GM12878 (cell line): ENCODE data around the gene UBE2L5. TPM values are rescaled to one million over a fixed set of nuclear protein-coding genes. Genes with fewer than 3 reads are reported as not detected.

ENCODE experiments used
- ATAC-seq: fragments of 200-7000 bp; cut with Tn5 transposase; 3 replicates; pipeline ENCODE4 v1.9.1; 2020; ENCODE audit warnings: mild to moderate bottlenecking, moderate library complexity
- Bru-seq: library from RNA; stranded (reverse); fragments of 400-500 nt; gene quantifications from one replicate; lab custom pipeline; 2021; lab: Mats Ljungman, UMichigan
- BruChase-seq, 2 experiments: library from RNA; stranded (reverse); fragments of 400-500 nt; gene quantifications; one replicate each; lab custom pipeline; 2021; lab: Mats Ljungman, UMichigan
- BruUV-seq: library from RNA; stranded (reverse); fragments of 400-500 nt; replicated peaks from 2 replicates; lab custom pipeline; 2021; lab: Mats Ljungman, UMichigan
- CTCF ChIA-PET: fragments of 300-600 bp; sonication (Branson Sonifier 250); formaldehyde crosslinking; extraction: SDS; loops from one replicate; lab custom pipeline; 2021; ENCODE audit warnings: inconsistent platforms; lab: Yijun Ruan, JAX
- POLR2A ChIA-PET: fragments of 350-600 bp; formaldehyde crosslinking; extraction: SDS; loops from one replicate; lab custom pipeline; 2021; ENCODE audit warnings: inconsistent platforms; lab: Charles Lee
- RAD21 ChIA-PET: fragments of 300-600 bp; sonication (Branson Sonifier 250); formaldehyde crosslinking; loops from one replicate; lab custom pipeline; 2023; ENCODE audit warnings: antibody characterized with exemption; ENCODE audit not compliant: unreplicated experiment; lab: Charles Lee
- SMC1A ChIA-PET: fragments of 300-600 bp; sonication (Branson Sonifier 250); formaldehyde crosslinking; loops from one replicate; lab custom pipeline; 2023; ENCODE audit not compliant: unreplicated experiment, uncharacterized antibody; lab: Charles Lee
- DNase-seq: peaks from one replicate; pipeline ENCODE4 v3.0.0-alpha.2; 2011; ENCODE audit warnings: low read depth, low spot score
- FAIRE-seq: peaks from 3 replicates; lab custom pipeline; 2011; peaks lifted over from hg19 to GRCh38; lab: Jason Lieb, UNC
- H2AFZ ChIP-seq: 2 replicates; pipeline ENCODE4 v1.6.0; 2011; ENCODE audit warnings: low read depth, low read length, control low read depth; ENCODE audit not compliant: control insufficient read depth
- H3K27ac ChIP-seq: 2 replicates; pipeline ENCODE4 v1.5.1; 2011; ENCODE audit warnings: control low read depth; ENCODE audit not compliant: control insufficient read depth, insufficient read depth
- H3K27me3 ChIP-seq, 2 experiments: replicated peaks in 1 of 2; 2 replicates each; pipeline versions ENCODE4 v1.6.0 to v1.6.1; 2011; ENCODE audit warnings: low read length in 1 of 2; ENCODE audit not compliant: control insufficient read depth in 2 of 2, insufficient read depth in 2 of 2
- H3K36me3 ChIP-seq, 2 experiments: 2 replicates each; pipeline ENCODE4 v1.5.1; 2011; ENCODE audit warnings: low read length in 1 of 2; ENCODE audit not compliant: control insufficient read depth in 2 of 2, insufficient read depth in 2 of 2
- H3K4me1 ChIP-seq: 2 replicates; pipeline ENCODE4 v1.6.1; 2011; ENCODE audit warnings: mild to moderate bottlenecking, low read length, moderate library complexity, mixed read lengths; ENCODE audit not compliant: control insufficient read depth, insufficient read depth
- H3K4me2 ChIP-seq: 2 replicates; pipeline ENCODE4 v1.6.0; 2011; ENCODE audit warnings: control low read depth; ENCODE audit not compliant: control insufficient read depth, insufficient read depth
- H3K4me3 ChIP-seq: fragments of 200-600 bp; sonication (generic); 2 replicates; pipeline ENCODE4 v1.5.1; 2016
- H3K79me2 ChIP-seq: 2 replicates; pipeline ENCODE4 v1.6.0; 2011; ENCODE audit warnings: low read length; ENCODE audit not compliant: control insufficient read depth, insufficient read depth
- H3K9ac ChIP-seq: 2 replicates; pipeline ENCODE4 v1.8.0; 2011; ENCODE audit warnings: low read length, control low read depth, mixed read lengths; ENCODE audit not compliant: control insufficient read depth, insufficient read depth
- H3K9me3 ChIP-seq: replicated peaks from 3 replicates; pipeline ENCODE4 v1.5.1; 2011; ENCODE audit warnings: mild to moderate bottlenecking, low read length; ENCODE audit not compliant: control insufficient read depth, insufficient read depth
- H4K20me1 ChIP-seq: 2 replicates; pipeline ENCODE4 v1.6.0; 2011; ENCODE audit not compliant: control insufficient read depth, insufficient read depth
- EP300 ChIP-seq, 2 experiments: fragments of 150-350 bp in 1 of 2; IDR thresholded peaks; 2 replicates each; pipeline ENCODE4 v1.6.1; 2011 to 2012; ENCODE audit warnings: low read depth in 2 of 2, low read length in 2 of 2, borderline replicate concordance in 1 of 2, improper control_type of control experiment in 1 of 2, inconsistent platforms in 1 of 2; ENCODE audit not compliant: control insufficient read depth in 1 of 2
- IKZF1 ChIP-seq: fragments of 450-650 bp; conservative IDR thresholded peaks from 2 replicates; pipeline ENCODE4 v1.6.1; 2017; ENCODE audit warnings: antibody characterized with exemption, mild to moderate bottlenecking
- NBN ChIP-seq: fragments of 450-650 bp; IDR thresholded peaks from 2 replicates; pipeline ENCODE4 v1.6.1; 2016
- NR2C1 ChIP-seq: fragments of 450-650 bp; IDR thresholded peaks from 2 replicates; pipeline ENCODE4 v1.6.1; 2017; ENCODE audit warnings: antibody characterized with exemption, mild to moderate bottlenecking, moderate library complexity
- NR2F1 ChIP-seq: fragments of 450-650 bp; conservative IDR thresholded peaks from 2 replicates; pipeline ENCODE4 v1.6.1; 2017; ENCODE audit warnings: mild to moderate bottlenecking
- POLR2A ChIP-seq: IDR thresholded peaks from 2 replicates; pipeline ENCODE4 v1.6.1; 2011; ENCODE audit warnings: low read depth, mild to moderate bottlenecking, low read length
- RAD51 ChIP-seq: fragments of 450-650 bp; IDR thresholded peaks from 2 replicates; pipeline ENCODE4 v1.6.1; 2016; ENCODE audit warnings: moderate library complexity, mild to moderate bottlenecking, inconsistent platforms
- RBBP5 ChIP-seq: fragments of 200-600 bp; sonication (generic); conservative IDR thresholded peaks from 2 replicates; pipeline ENCODE4 v1.6.1; 2016
- WGBS: methylation state at CpG from one replicate; pipeline ENCODE4 v1.1.6; 2016; ENCODE audit warnings: low lambda C conversion rate; ENCODE audit not compliant: insufficient replicate concordance, insufficient coverage; ENCODE audit errors: missing lambda C conversion rate; 5-methylcytosine and 5-hydroxymethylcytosine counted together
- in situ Hi-C: fragments of 300-500 bp; cut with MboI; formaldehyde crosslinking; loops from 9 replicates; pipeline ENCODE4 v1.14.3; 2018; ENCODE audit warnings: mixed read lengths
- intact Hi-C: fragments of 100-400 bp; cut with micrococcal nuclease; formaldehyde crosslinking; loops from one replicate; pipeline ENCODE4 v1.14.2; 2022; ENCODE audit not compliant: unreplicated experiment
- long read RNA-seq, 2 experiments: library from polyadenylated mRNA; unstranded; transcript quantifications; one replicate each; pipeline ENCODE4 v2.0.0, GENCODE V29; 2019 to 2020
- polyA minus RNA-seq, 3 experiments: library from RNA; depleted of rRNA, polyadenylated mRNA; stranded (reverse); fragments of >200 nt; gene quantifications; 2 replicates each; pipeline ENCODE4 v1.2.3, GENCODE V29; 2011
- polyA plus RNA-seq, 11 experiments: library from polyadenylated mRNA; depleted of rRNA in 4 of 11; unstranded in 6 of 11; stranded (reverse) in 5 of 11; fragments of >200 nt; fragmentation: Nextera tagmentation in 4 of 11; fragmentation: Illumina TruSeq in 1 of 11; extraction: Ambion mirVana in 4 of 11; extraction: Trizol in 1 of 11; gene quantifications; 1 replicate in 1 of 11; 2 replicates in 10 of 11; pipeline versions ENCODE4 v1.2.1 to v1.2.3, GENCODE V29; 2011 to 2016; ENCODE audit warnings: inconsistent platforms in 2 of 11, missing spikeins in 2 of 11, low read depth in 1 of 11
- total RNA-seq, 4 experiments: library from RNA; depleted of rRNA in 3 of 4; stranded (reverse); fragments of >200 nt in 3 of 4; fragmentation: Illumina TruSeq in 1 of 4; extraction: Trizol in 1 of 4; gene quantifications; 2 replicates each; pipeline versions ENCODE4 v1.2.1 to v1.2.3, GENCODE V29; 2013 to 2021
- TF ChIP-seq, protein P1 (sequence below): fragments of 450-650 bp; IDR thresholded peaks from 2 replicates; pipeline ENCODE4 v1.6.1; 2016; ENCODE audit warnings: mild to moderate bottlenecking, moderate library complexity, borderline replicate concordance
- TF ChIP-seq, protein P2 (sequence below): fragments of 450-650 bp; IDR thresholded peaks from 2 replicates; pipeline ENCODE4 v1.6.1; 2017; ENCODE audit warnings: mild to moderate bottlenecking, moderate library complexity

UBE2L5 gene
- 0.78 TPM in 1 of 2 replicates, not detected in the other for total RNA-seq (2013; cell fraction: nucleolus; rRNA removed)
- total RNA-seq (2014; rRNA removed) (0.06 and 0.11 TPM in 2 replicates), total RNA-seq (2014; rRNA removed; fragmentation: Illumina TruSeq; extraction: Trizol) (not detected in 2 replicates), total RNA-seq (2021) (not detected in 2 replicates), polyA plus RNA-seq (2011; rRNA removed) (0.22 and 0.32 TPM in 2 replicates), polyA plus RNA-seq (2014; fragmentation: Illumina TruSeq; extraction: Trizol) (0.29 TPM in 1 of 2 replicates, not detected in the other), polyA plus RNA-seq (2014; fragmentation: Nextera tagmentation; extraction: Ambion mirVana) (under 1 TPM; 0.03 to 0.11 TPM), polyA plus RNA-seq (2014; rRNA removed) (1.1 TPM in 1 of 2 replicates, not detected in the other), polyA plus RNA-seq (2016; fragmentation: Nextera tagmentation; extraction: Ambion mirVana) (under 1 TPM; 0.17 to 0.21 TPM), polyA minus RNA-seq (2011; rRNA and poly(A)+ RNA removed) (not detected in 2 replicates), Bru-seq, nascent RNA (percentile 43 among the genes with signal in this experiment), BruChase-seq, experiment 1, labeled RNA remaining after a 6-hour chase (percentile 26 among the genes with signal in this experiment), BruChase-seq, experiment 2, labeled RNA remaining after a 2-hour chase (percentile 32 among the genes with signal in this experiment)
- 1.0 TPM for polyA plus RNA-seq (2011; ENCODE audit: low read depth)
- polyA plus RNA-seq (2011; cell fraction: cytosol; rRNA removed) = not detected in 2 replicates
- 0.13 TPM in 1 of 2 replicates, not detected in the other for polyA plus RNA-seq (2011; cell fraction: nucleus; rRNA removed)
- 0.13 and 0.34 TPM in 2 replicates for polyA plus RNA-seq (2012)
- polyA minus RNA-seq (2011; cell fraction: cytosol; rRNA and poly(A)+ RNA removed) = not detected in 2 replicates
- not detected in 2 replicates for polyA minus RNA-seq (2011; cell fraction: nucleus; rRNA and poly(A)+ RNA removed)
- long read RNA-seq, experiment 1 = 0 reads
- long read RNA-seq, experiment 2, partial matches to known transcripts = 0 of 1 reads
- long read RNA-seq, experiment 2, other reads (novel, unspliced or antisense) = 0 of 1 reads

DNA sequence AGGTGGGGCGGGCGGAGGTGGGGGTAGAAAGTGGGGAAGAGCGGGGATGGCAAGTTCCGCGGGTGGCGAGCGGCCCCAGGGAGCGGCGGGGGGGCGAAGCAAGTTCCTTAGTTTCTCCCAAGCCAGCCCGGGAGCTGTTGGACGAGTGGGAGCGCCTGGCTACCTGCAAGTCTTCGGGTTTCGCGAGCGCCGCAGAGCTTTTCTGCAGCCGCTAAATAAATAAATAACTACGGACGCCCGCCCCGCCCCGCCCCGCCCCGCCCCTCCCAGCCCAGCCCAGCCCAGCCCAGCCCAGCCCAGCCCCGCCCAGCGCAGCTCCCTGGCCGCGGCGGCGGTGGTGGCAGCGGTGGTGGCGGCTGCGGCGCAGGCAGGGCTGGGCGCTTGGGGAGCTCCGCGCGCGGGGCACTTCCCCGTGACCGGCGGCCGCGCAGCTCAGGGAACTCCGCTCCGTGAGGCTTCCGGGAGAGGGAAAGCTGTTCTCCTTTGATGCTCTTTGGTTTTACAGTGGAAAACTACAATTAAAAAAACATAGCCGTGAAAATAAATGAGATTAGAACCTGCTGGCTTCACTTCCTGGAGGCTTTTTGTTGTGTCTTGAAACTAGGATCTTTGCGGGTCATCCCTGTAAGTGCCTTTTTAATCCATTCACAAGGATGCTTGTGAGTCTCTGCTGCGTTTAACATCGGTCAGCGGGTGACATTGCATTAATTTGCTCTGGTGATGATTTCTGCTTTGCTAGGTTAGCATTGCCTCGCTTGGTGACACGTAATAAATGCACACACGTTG lies at the start of gene UBE2L5:
TSS of gene UBE2L5 (plus strand) at position 440 of the 786 bp plus-strand sequence. CDS start 5,498 bp downstream, outside the sequence.
- no peaks in the 10 kb centered on the region for H3K9me3 ChIP-seq
- ChIA-PET SMC1A (interaction anchor here (0.8 to 1.1 kb wide), 6 partner anchors 9 to 48 kb away, joined by 3 to 5 read pairs (median 4); no protein-coding TSS in a partner anchor), CTCF (interaction anchor here (0.9 kb wide), 1 partner anchor 15 kb away, joined by 3 read pairs; no protein-coding TSS in a partner anchor), RAD21 (interaction anchor here (0.8 to 2.2 kb wide), 12 partner anchors 9 to 290 kb away, joined by 3 to 31 read pairs (median 6); no protein-coding TSS in a partner anchor), POLR2A (interaction anchor here (0.6 to 1.7 kb wide), 12 partner anchors 8 to 51 kb away, joined by 3 to 12 read pairs (median 4); partner anchors contain the start of gene HMGB1)
- no peak for FAIRE-seq
- no peaks in the 10 kb centered on the region for H3K27me3 ChIP-seq
- peak within 1 kb of the TSS; percentile 71 for H2AFZ ChIP-seq
- H3K4me2 ChIP-seq = peak within 1 kb of the TSS; percentile 95
- peak within 1 kb of the TSS; percentile 58 for H3K9ac ChIP-seq
- ATAC-seq = peak; percentile 95
- H3K27ac ChIP-seq = peak within 1 kb of the TSS; percentile 50
- peaks cover 2% of the 10 kb centered on the region; the same call in 1 of the 2 replicates for H3K4me1 ChIP-seq
- no peak for DNase-seq
- WGBS = 1% methylated on average over 22 of the region's 57 CpGs
- in situ Hi-C loops = no loop called here
- no peaks in the 10 kb centered on the region for H4K20me1 ChIP-seq
- H3K36me3 ChIP-seq = no peaks in the 10 kb centered on the region
- intact Hi-C loops = loop anchor here (2.0 kb wide), 1 partner anchor 19 kb away; no protein-coding TSS in a partner anchor
- TSS peak; percentile 92 for BruUV-seq
- no peaks in the 10 kb centered on the region for H3K79me2 ChIP-seq
- peak within 1 kb of the TSS; percentile 82 for H3K4me3 ChIP-seq
- TF ChIP-seq, protein P1, sequence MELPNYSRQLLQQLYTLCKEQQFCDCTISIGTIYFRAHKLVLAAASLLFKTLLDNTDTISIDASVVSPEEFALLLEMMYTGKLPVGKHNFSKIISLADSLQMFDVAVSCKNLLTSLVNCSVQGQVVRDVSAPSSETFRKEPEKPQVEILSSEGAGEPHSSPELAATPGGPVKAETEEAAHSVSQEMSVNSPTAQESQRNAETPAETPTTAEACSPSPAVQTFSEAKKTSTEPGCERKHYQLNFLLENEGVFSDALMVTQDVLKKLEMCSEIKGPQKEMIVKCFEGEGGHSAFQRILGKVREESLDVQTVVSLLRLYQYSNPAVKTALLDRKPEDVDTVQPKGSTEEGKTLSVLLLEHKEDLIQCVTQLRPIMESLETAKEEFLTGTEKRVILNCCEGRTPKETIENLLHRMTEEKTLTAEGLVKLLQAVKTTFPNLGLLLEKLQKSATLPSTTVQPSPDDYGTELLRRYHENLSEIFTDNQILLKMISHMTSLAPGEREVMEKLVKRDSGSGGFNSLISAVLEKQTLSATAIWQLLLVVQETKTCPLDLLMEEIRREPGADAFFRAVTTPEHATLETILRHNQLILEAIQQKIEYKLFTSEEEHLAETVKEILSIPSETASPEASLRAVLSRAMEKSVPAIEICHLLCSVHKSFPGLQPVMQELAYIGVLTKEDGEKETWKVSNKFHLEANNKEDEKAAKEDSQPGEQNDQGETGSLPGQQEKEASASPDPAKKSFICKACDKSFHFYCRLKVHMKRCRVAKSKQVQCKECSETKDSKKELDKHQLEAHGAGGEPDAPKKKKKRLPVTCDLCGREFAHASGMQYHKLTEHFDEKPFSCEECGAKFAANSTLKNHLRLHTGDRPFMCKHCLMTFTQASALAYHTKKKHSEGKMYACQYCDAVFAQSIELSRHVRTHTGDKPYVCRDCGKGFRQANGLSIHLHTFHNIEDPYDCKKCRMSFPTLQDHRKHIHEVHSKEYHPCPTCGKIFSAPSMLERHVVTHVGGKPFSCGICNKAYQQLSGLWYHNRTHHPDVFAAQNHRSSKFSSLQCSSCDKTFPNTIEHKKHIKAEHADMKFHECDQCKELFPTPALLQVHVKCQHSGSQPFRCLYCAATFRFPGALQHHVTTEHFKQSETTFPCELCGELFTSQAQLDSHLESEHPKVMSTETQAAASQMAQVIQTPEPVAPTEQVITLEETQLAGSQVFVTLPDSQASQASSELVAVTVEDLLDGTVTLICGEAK = 0 out of 2 replicates have a peak, but pooled peaks have one; percentile 31
- TF ChIP-seq RBBP5 (no peak), RAD51 (no peak), NBN (0 out of 2 replicates have a peak, but pooled peaks have one; percentile 44), IKZF1 (peak; percentile 76), NR2F1 (no peak), NR2C1 (no peak), EP300 (IDR thresholded peaks at IDR 0.05; ENCODE audit: borderline replicate concordance in 1 of 2, control insufficient read depth in 1 of 2, low read depth in 2 of 2, low read length in 2 of 2) (no peak), POLR2A (peak; percentile 75)
- TF ChIP-seq, protein P2, sequence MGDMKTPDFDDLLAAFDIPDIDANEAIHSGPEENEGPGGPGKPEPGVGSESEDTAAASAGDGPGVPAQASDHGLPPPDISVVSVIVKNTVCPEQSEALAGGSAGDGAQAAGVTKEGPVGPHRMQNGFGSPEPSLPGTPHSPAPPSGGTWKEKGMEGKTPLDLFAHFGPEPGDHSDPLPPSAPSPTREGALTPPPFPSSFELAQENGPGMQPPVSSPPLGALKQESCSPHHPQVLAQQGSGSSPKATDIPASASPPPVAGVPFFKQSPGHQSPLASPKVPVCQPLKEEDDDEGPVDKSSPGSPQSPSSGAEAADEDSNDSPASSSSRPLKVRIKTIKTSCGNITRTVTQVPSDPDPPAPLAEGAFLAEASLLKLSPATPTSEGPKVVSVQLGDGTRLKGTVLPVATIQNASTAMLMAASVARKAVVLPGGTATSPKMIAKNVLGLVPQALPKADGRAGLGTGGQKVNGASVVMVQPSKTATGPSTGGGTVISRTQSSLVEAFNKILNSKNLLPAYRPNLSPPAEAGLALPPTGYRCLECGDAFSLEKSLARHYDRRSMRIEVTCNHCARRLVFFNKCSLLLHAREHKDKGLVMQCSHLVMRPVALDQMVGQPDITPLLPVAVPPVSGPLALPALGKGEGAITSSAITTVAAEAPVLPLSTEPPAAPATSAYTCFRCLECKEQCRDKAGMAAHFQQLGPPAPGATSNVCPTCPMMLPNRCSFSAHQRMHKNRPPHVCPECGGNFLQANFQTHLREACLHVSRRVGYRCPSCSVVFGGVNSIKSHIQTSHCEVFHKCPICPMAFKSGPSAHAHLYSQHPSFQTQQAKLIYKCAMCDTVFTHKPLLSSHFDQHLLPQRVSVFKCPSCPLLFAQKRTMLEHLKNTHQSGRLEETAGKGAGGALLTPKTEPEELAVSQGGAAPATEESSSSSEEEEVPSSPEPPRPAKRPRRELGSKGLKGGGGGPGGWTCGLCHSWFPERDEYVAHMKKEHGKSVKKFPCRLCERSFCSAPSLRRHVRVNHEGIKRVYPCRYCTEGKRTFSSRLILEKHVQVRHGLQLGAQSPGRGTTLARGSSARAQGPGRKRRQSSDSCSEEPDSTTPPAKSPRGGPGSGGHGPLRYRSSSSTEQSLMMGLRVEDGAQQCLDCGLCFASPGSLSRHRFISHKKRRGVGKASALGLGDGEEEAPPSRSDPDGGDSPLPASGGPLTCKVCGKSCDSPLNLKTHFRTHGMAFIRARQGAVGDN = 0 out of 2 replicates have a peak, but pooled peaks have one; percentile 18
